ENCODE measurements around the gene PDE10A.

DNA sequence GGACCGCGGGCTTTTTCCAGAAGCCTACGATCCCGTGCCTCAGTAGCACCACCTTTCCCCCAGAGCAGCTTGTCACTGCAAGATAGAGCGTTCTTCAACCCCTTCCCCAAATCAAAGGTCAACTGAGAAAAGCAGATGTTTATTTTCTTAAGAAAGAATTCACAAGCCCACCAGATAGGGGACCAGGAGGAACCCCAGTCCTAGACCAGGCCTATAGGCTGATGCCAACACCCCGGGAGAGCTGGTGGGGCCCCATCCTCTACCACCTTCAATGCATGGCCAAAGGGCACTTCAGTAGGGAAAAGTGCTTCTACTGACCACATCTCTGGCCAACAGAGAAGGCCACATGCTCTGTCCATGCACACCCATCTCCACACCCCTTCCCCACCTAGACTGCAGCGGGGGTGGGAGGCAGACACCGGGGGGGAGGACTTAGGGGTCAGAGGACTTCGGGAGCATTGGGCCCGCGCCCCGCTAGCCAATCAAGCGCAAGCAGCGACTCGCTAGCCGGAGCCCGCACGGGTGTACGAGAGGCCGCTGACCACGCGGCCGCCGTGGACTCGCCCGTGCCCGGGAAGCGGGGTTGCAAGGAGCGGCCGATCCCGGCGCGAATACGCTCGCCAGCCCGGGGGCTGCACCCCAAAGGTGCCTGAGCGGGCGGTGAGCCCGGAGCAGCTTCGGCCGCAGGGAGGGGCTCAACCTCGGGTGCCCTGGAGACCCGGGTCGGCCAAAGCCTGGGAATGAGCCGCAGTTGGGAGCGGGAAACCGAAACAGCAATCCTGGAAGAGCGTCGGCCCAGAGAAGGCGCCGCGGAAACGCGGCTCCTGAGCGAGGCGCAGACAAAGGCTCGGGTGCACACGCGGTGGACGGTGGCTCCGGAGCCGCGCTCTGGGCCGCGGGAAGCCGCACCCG lies 2.8 kb downstream of the PDE10A start:
- TF ChIP-seq, protein P1, sequence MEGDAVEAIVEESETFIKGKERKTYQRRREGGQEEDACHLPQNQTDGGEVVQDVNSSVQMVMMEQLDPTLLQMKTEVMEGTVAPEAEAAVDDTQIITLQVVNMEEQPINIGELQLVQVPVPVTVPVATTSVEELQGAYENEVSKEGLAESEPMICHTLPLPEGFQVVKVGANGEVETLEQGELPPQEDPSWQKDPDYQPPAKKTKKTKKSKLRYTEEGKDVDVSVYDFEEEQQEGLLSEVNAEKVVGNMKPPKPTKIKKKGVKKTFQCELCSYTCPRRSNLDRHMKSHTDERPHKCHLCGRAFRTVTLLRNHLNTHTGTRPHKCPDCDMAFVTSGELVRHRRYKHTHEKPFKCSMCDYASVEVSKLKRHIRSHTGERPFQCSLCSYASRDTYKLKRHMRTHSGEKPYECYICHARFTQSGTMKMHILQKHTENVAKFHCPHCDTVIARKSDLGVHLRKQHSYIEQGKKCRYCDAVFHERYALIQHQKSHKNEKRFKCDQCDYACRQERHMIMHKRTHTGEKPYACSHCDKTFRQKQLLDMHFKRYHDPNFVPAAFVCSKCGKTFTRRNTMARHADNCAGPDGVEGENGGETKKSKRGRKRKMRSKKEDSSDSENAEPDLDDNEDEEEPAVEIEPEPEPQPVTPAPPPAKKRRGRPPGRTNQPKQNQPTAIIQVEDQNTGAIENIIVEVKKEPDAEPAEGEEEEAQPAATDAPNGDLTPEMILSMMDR (IDR thresholded peaks at IDR 0.05 in 2 of 3, conservative IDR thresholded peaks at IDR 0.05 in 1 of 3; ENCODE audit: insufficient read depth in 2 of 3, low read depth in 1 of 3, low read length in 3 of 3) = no peak
- no peak for TF ChIP-seq ZBTB1 (CRISPR knock-in tag; IDR thresholded peaks at IDR 0.05; ENCODE audit: borderline replicate concordance, low read depth)
- no peak for TF ChIP-seq ETV1 (tag; conservative IDR thresholded peaks at IDR 0.05; ENCODE audit: low read depth)
- TF ChIP-seq FOXA1 (IDR thresholded peaks at IDR 0.05; ENCODE audit: borderline replicate concordance) = no peak
- no peak for TF ChIP-seq ZNF41 (CRISPR knock-in tag; conservative IDR thresholded peaks at IDR 0.05)
- no peak for TF ChIP-seq NBN (IDR thresholded peaks at IDR 0.05; ENCODE audit: low read depth)
- no peak for TF ChIP-seq FOXK2 (conservative IDR thresholded peaks at IDR 0.05 in 1 of 2, IDR thresholded peaks at IDR 0.05 in 1 of 2; ENCODE audit: low read depth in 2 of 2)
- TF ChIP-seq, protein P2, sequence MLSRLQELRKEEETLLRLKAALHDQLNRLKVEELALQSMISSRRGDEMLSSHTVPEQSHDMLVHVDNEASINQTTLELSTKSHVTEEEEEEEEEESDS (CRISPR knock-in tag; IDR thresholded peaks at IDR 0.05) = no peak
